Esophagus muscularis mucosa (tissue), 4 donors: ENCODE data around the gene CPNE8. TPM values are rescaled to one million over a fixed set of nuclear protein-coding genes. Genes with fewer than 3 reads are reported as not detected.

ENCODE experiments used
- DNase-seq: peaks from one replicate; pipeline ENCODE4 v3.0.0-alpha.2; 2017; ENCODE audit errors: extremely low spot score
- H3K27ac ChIP-seq, 4 donors: fragments of 200-600 bp; sonication (generic); replicated peaks in 1 of 4; 1 replicate in 3 of 4; 2 replicates in 1 of 4; pipeline ENCODE4 v1.5.1; 2016 to 2019; ENCODE audit warnings: mild to moderate bottlenecking in 1 of 4
- H3K27me3 ChIP-seq, 4 donors: fragments of 200-600 bp; sonication (generic); one replicate each; pipeline versions ENCODE4 v1.5.1 to v1.6.0; 2016 to 2019
- H3K36me3 ChIP-seq, 4 donors: fragments of 200-600 bp; sonication (generic); one replicate each; pipeline ENCODE4 v1.5.1; 2016 to 2019
- H3K4me1 ChIP-seq, 4 donors: fragments of 200-600 bp; sonication (generic); one replicate each; pipeline ENCODE4 v1.5.1; 2016 to 2019
- H3K4me3 ChIP-seq, 4 donors: fragments of 200-600 bp; sonication (generic); 1 replicate in 2 of 4; 2 replicates in 2 of 4; pipeline ENCODE4 v1.5.1; 2016 to 2019; ENCODE audit warnings: mild to moderate bottlenecking in 4 of 4, moderate library complexity in 1 of 4
- H3K9me3 ChIP-seq, 4 donors: fragments of 200-600 bp; sonication (generic); 1 replicate in 3 of 4; 2 replicates in 1 of 4; pipeline ENCODE4 v1.5.1; 2016 to 2019
- EP300 ChIP-seq: sonication (generic); formaldehyde crosslinking; IDR thresholded peaks from one replicate; pipeline ENCODE4 v1.6.1; 2017; ENCODE audit warnings: antibody characterized with exemption
- POLR2A ChIP-seq: fragments of 450-650 bp; IDR thresholded peaks from one replicate; pipeline ENCODE4 v1.6.1; 2017; ENCODE audit warnings: antibody characterized with exemption, moderate library complexity, mild to moderate bottlenecking, low read depth
- POLR2AphosphoS5 ChIP-seq, 2 donors: sonication (generic); formaldehyde crosslinking; IDR thresholded peaks; one replicate each; pipeline ENCODE4 v1.6.1; 2017; ENCODE audit warnings: antibody characterized with exemption in 2 of 2
- WGBS: methylation state at CpG from one replicate; pipeline ENCODE4 v1.1.5; 2018; 5-methylcytosine and 5-hydroxymethylcytosine counted together
- intact Hi-C: fragments of 100-400 bp; cut with DNase I; formaldehyde crosslinking; loops from one replicate; pipeline ENCODE4 v1.15.1; 2023
- total RNA-seq, 4 donors: library from RNA; depleted of rRNA; stranded (reverse); fragments of >200 nt; gene quantifications; one replicate each; pipeline versions ENCODE4 v1.1.0 to v1.2.1, GENCODE V29; 2016
- TF ChIP-seq, protein P1 (sequence below), 3 experiments: fragments of 200-600 bp in 2 of 3; fragments of 450-650 bp in 1 of 3; sonication (generic) in 2 of 3; IDR thresholded peaks; one replicate each; pipeline ENCODE4 v1.5.1; 2017 to 2019; ENCODE audit warnings: antibody characterized with exemption in 3 of 3, mild to moderate bottlenecking in 2 of 3, moderate library complexity in 1 of 3

Gene CPNE8
- total RNA-seq, 4 donors from 2014 or later = 12.8 to 34.0 (median 21.3) TPM

DNA sequence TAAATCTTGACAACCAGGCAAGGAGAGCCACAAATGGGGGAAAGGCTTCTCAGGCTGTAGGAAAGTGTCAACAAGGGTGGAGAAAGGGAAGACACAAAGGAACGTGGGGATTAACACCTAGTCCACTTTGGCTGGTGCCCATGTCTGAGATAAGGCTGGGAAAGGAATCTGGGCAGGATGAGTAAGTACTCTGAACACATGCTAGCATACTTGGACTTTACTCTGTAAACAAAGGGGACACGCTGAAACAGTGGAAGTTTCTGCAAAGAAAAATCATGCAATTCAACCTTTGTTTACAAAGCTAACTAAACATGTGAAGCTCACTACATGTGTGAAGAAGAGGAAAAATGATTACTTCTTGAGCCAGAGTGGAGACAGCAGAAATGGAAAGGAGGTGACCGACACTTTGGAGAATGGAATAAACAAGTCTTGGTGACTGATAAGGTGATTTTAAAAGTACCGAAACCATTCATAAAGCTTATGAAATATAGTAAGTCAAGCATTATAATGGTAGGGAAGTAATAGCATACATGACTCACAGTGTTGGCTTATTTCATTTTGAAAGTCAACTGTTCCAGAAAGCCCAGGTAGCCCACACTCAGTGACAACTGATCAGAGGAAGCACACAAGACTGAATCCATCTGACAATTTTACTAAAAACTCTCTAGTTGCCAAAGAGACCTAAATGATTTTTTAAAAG, 13.2 kb downstream of the CPNE8 start:
- intact Hi-C loops = no loop called here
- WGBS = 47% methylated on average over 4 of the region's 4 CpGs

DNA sequence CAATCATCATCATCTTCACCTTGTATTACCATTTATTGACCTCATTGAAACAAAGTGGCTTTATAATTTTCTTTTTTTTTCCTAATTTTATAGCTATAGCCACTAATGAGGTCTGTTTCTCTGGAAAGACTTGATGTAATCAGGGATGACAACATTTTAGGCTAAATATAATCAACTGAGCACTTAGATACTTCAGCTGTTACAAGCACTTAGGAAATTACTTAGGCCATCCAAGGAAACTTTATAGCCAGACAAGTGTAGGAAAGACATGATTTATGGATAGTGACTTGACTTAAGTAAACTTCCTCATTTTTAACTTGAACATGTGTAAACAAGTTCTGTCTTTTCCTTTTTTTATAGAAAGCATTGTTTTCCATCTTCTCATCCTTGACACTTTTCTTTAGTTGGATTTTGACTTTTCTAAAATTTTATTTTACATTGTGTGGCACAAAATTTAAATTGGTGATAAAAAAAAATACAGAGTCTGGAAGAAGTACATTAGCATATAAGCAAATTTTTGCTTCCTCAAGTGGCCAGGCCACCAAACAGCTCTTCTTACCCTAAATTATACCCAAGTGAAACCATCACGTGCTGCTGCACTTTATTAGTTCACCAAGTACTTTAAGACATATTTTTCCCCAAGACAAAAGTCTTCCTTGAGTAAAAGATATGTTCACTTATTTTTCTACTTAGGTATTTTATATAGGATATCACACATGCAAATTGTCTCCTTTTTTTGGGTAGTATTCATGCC, 15.1 kb downstream of the CPNE8 start:
- TF ChIP-seq, protein P1, sequence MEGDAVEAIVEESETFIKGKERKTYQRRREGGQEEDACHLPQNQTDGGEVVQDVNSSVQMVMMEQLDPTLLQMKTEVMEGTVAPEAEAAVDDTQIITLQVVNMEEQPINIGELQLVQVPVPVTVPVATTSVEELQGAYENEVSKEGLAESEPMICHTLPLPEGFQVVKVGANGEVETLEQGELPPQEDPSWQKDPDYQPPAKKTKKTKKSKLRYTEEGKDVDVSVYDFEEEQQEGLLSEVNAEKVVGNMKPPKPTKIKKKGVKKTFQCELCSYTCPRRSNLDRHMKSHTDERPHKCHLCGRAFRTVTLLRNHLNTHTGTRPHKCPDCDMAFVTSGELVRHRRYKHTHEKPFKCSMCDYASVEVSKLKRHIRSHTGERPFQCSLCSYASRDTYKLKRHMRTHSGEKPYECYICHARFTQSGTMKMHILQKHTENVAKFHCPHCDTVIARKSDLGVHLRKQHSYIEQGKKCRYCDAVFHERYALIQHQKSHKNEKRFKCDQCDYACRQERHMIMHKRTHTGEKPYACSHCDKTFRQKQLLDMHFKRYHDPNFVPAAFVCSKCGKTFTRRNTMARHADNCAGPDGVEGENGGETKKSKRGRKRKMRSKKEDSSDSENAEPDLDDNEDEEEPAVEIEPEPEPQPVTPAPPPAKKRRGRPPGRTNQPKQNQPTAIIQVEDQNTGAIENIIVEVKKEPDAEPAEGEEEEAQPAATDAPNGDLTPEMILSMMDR (IDR thresholded peaks at IDR 0.05) = no peak
- TF ChIP-seq POLR2AphosphoS5 (IDR thresholded peaks at IDR 0.05) (no peak), POLR2A (no peak), EP300 (no peak)
- 64% methylated on average over 1 of the region's 1 CpG for WGBS
- no peak overlapping the region for H3K4me3 ChIP-seq
- no peaks in the 10 kb centered on the region for H3K9me3 ChIP-seq
- H3K27ac ChIP-seq = no peak overlapping the region
- H3K27me3 ChIP-seq = no peaks in the 10 kb centered on the region
- intact Hi-C loops = no loop called here
- DNase-seq = no peak
- no peaks in the 10 kb centered on the region for H3K36me3 ChIP-seq
- H3K4me1 ChIP-seq = peaks cover 0 to 54% (median 29%) of the 10 kb centered on the region in 4 donors

More for the DNA sequence above, 13.2 kb downstream of the CPNE8 start:
- Histone ChIP-seq H3K27me3 (no peaks in the 10 kb centered on the region), H3K36me3 (no peaks in the 10 kb centered on the region), H3K4me1 (peaks cover 0 to 62% (median 34%) of the 10 kb centered on the region in 4 donors), H3K27ac (no peak overlapping the region), H3K4me3 (no peak overlapping the region), H3K9me3 (no peaks in the 10 kb centered on the region)
- TF ChIP-seq POLR2AphosphoS5 (IDR thresholded peaks at IDR 0.05) = no peak
- no peak for DNase-seq

DNA sequence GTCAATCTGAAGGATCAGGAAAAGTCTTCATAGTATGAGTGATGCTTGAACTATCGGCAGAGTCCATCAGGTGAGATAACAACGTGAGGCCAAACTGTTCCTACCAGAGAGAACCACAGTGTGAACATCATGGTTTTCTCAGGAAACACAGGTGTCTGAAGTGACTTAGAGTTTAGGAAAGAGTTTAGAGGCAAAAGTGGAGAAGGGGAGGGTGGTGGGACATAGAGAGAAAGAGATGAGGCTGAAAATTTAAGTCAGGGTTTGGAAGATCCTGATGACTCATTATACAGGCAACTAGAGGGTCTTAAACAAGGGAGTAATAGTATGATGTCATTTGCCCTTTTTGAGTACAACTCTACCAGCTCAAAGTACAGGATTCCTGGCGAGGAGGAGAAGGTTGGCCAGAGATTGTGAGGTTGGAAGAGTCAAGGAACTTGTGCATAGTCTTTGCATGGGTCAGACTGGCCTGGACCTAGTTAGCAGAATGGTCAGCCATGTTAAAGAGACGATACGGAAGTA, 16.0 kb downstream of the CPNE8 start:
- intact Hi-C loops = no loop called here

DNA sequence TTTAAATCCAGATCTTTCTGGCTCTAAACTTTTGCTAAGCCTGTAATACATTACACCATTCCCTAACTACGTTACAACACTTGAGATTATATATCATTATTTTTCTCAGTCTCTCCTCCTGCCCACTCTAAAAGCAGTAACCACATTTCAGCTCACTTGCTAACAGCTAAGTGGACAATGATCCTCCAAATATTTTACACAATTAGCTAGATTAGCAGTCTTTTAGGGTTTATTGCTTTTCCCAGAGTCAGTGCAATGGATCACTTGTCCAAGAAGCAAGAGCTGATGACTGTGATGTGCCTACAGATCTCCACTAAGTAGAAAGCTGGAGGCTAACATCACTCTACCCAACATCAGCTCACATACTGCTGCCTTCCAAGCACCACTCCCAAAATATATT, 17.6 kb downstream of the CPNE8 start:
- intact Hi-C loops = no loop called here
- Histone ChIP-seq H3K4me1 (peaks cover 0 to 48% (median 31%) of the 10 kb centered on the region in 4 donors), H3K27me3 (no peaks in the 10 kb centered on the region), H3K9me3 (no peaks in the 10 kb centered on the region), H3K4me3 (no peak overlapping the region), H3K36me3 (no peaks in the 10 kb centered on the region), H3K27ac (no peak overlapping the region)
- no peak for DNase-seq
- TF ChIP-seq, protein P1 (IDR thresholded peaks at IDR 0.05) = no peak
- TF ChIP-seq POLR2A (no peak), POLR2AphosphoS5 (IDR thresholded peaks at IDR 0.05) (no peak), EP300 (no peak)
- 76% methylated on average over 1 of the region's 1 CpG for WGBS

More for the DNA sequence above, 16.0 kb downstream of the CPNE8 start:
- DNase-seq = no peak
- peaks cover 0 to 47% (median 29%) of the 10 kb centered on the region in 4 donors for H3K4me1 ChIP-seq
- no peaks in the 10 kb centered on the region for H3K27me3 ChIP-seq
- no peaks in the 10 kb centered on the region for H3K9me3 ChIP-seq
- no peaks in the 10 kb centered on the region for H3K36me3 ChIP-seq
- H3K27ac ChIP-seq = no peak overlapping the region
- 87% methylated on average over 5 of the region's 5 CpGs for WGBS
- no peak overlapping the region for H3K4me3 ChIP-seq
- TF ChIP-seq EP300 = no peak
- no peak for TF ChIP-seq POLR2AphosphoS5 (IDR thresholded peaks at IDR 0.05)

- Histone ChIP-seq H3K27ac (no peak overlapping the region), H3K36me3 (no peaks in the 10 kb centered on the region), H3K9me3 (peaks cover 0 to 5% (median 0%) of the 10 kb centered on the region in 4 donors), H3K4me3 (no peak overlapping the region), H3K4me1 (peaks cover 0 to 40% (median 24%) of the 10 kb centered on the region in 4 donors), H3K27me3 (no peaks in the 10 kb centered on the region)
- DNase-seq = no peak
- WGBS = 95% methylated on average over 1 of the region's 1 CpG
- intact Hi-C loops = no loop called here
- TF ChIP-seq POLR2A = no peak
- TF ChIP-seq POLR2AphosphoS5 (IDR thresholded peaks at IDR 0.05) = no peak
- TF ChIP-seq, protein P1 (IDR thresholded peaks at IDR 0.05) = no peak
- TF ChIP-seq EP300 = no peak
Measured at GRCh38 chr12:38886931-38887330, 18.5 kb downstream of the CPNE8 start.
